GM18858 (cell line): ENCODE results near the gene BHLHE23.
"Not testable (repeated sequence)": the region's sequence is repeated elsewhere in the genome, so short reads cannot be mapped to it uniquely, and the experiment has no call there.

Experiments used
- ATAC-seq: cut with Tn5 transposase; IDR thresholded peaks from one replicate; pipeline ENCODE4 v1.9.1; 2021; ENCODE audit not compliant: unreplicated experiment

Gene BHLHE23

DNA sequence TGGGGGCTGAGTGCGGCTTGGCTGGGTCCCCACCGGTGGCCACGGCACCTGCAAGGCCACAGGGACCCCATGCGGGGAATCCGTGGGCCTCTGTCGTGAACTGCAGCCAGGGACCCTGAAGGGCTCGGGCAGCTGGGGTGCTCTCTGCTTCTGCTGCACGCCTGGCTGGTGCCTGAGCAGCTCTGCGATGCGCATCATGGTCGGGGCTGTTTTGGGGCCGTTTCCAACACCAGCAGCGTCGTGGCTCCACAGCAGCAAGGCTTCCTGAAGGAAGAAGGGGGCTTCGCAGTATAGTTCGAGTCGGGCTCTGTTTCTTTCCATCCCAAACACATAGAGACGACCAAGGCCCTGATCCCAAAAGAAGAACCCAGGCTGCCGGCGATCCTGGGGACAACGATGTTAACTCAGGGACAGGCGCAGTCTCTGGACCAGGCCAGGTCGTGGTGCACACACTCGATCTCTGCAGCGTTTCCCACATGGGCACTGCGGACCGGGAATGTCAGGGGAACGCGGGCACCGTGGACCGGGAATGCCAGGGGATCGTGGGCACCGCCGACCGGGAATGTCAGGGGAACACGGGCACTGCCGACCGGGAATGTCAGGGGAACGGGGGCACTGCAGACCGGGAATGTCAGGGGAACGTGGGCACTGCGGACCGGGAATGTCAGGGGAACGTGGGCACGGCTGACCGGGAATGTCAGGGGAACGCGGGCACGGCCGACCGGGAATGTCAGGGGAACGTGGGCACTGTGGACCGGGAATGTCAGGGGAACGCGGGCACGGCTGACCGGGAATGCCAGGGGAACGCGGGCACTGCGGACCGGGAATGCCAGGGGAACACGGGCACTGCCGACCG is 36.8 kb upstream of the BHLHE23 start:
- no peak for ATAC-seq

DNA sequence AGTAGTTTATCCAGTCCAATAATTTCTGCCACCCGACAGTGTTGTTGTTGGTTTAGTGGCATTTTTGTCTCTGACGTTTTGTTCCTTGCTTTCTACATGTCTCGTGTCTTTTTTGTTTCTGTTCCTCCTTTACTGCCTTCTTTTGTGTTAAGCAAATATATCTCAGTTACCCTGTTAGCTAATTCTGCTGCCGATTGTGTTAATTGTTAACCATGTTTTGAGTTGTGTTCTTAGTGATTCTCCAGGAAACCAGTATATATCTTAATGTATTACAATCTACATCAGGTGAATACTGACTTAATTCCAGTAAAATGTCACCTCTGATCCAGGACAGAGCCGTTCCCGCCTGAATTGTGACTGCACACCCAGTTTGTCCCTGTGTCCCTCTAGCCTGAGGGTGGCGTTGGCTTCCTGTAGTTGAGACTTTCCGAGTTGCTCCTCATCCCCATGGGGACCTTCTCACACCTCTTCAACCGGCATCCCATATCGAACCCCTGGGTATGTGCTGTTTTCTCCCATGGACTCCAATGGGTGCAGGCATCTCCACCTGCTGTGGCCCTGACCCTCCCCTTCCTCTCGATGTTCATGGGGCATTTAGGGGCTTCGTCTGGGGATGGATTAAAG is 35.8 kb upstream of the BHLHE23 start:
- no peak for ATAC-seq

GRCh38 chr20:63041776-63042175 is 35.0 kb upstream of the BHLHE23 start:
- ATAC-seq = no peak

DNA sequence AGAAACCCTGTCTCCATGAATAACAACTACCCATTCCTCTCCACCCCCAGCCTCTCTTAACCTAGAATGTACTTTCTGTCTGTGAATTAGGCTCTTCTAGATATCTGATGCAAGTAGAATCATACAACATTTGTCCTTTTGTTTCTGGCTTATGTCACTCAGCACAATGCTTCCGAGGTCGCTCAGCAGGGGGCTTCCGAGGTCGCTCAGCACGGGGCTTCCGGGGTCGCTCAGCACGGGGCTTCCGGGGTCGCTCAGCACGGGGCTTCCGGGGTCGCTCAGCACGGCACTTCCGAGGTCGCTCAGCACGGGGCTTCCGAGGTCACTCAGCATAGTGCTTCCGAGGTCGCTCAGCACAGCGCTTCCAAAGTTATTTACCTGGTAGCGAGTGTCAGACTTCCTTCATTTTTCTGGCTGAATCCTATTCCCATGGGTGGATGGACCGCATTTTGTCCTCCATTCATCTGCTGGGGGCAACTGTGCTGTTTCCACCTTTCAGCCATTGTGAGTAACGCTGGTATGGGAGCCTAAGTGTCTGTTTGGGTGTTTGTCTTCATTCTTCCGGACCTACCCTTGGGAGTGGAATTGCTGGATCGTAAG is 31.0 kb upstream of the BHLHE23 start:
- ATAC-seq = no peak

DNA sequence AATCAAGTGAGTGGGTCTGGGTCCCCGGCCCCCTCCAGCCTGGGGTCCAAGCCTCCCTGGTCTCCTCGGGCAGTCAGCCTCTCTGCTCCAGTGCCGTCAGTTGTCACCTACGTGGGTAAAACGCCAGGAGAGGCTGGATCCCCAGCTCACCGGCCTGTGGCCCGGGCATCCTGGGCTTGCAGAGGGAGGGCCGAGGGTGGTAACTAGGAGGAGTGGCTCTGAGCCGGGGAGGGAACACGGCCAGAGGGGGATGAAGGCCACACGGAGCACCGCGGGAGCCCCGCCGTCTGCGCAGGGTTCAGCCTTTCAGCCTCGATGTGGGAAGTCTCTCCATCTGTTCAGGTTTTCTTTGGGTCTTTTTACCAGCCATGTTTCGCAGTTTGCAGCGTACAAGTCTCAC is 29.5 kb upstream of the BHLHE23 start:
- no peak for ATAC-seq

- ATAC-seq = no peak
Measured at GRCh38 chr20:63035603-63036185, 28.9 kb upstream of the BHLHE23 start.

GRCh38 chr20:63034710-63035602 is 28.2 kb upstream of the BHLHE23 start:
- not testable (repeated sequence) for ATAC-seq

- ATAC-seq = no peak
Measured at GRCh38 chr20:63033794-63034709, 27.3 kb upstream of the BHLHE23 start.

GRCh38 chr20:63032861-63033793 is 26.4 kb upstream of the BHLHE23 start:
- no peak for ATAC-seq

GRCh38 chr20:63032026-63032800 is 25.4 kb upstream of the BHLHE23 start:
- no peak for ATAC-seq

DNA sequence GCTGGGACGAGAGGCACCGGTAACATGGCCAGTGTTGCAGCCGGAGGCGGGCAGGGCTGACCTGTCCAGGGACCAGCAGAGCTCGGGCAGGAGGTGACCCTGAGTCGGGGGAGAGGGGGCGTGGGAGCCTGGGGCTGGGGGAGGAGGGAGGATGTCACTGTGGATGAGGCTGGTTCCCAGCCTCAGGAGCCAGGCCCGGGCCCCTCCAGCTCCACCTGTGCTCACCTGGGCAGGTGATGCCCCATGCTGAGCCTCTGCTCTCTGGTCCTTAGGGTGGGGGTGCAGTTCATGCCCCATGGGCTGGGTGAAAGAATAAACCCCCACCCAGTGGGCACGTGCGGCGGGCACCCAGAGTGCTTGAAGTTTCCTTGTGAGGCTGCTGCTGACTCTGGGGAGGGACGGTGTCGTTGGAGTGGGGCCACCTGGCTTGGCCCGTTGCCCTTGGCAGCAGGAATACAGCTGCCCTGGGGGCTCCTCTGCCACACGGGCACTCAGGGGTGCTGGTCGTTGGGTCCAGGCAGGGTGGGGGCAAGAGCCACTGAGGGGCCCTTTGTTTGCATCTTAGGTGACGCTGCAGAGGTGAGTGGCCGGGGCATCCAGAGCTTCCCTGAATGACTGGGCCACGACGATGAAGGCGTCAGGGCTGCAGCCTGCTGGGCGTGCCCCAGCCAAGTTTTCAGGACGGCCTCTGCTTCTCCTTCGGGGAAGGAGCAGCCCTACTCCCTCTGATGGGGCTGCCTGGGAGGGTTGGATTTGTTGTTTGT is 24.7 kb upstream of the BHLHE23 start:
- no peak for ATAC-seq

GRCh38 chr20:63029358-63030121 is 22.8 kb upstream of the BHLHE23 start:
- no peak for ATAC-seq

GRCh38 chr20:63028461-63028921 is 21.7 kb upstream of the BHLHE23 start:
- no peak for ATAC-seq

DNA sequence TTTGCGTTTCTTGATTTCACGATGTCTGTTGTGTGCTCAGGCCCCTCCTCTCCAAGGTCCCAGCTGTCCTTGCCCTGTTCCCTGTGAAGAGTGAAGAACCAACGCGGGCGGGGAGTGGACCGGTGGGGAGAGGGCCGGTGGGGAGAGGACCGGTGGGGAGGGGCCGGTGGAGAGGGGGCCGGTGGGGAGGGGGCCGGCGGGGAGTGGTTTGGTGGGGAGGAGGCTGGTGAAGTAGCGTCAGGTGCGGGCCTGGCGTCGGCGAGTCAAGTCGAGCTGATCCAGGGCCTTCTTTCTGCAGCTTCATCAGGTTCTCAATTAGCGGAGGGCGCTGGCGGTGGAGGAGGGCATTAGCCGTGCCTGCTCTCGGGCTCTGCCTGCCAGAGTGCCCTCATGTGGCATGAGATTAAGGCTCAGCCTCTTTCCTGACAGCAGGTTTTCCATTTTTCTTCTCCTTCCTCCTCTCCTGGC is 21.2 kb upstream of the BHLHE23 start:
- ATAC-seq = no peak

DNA sequence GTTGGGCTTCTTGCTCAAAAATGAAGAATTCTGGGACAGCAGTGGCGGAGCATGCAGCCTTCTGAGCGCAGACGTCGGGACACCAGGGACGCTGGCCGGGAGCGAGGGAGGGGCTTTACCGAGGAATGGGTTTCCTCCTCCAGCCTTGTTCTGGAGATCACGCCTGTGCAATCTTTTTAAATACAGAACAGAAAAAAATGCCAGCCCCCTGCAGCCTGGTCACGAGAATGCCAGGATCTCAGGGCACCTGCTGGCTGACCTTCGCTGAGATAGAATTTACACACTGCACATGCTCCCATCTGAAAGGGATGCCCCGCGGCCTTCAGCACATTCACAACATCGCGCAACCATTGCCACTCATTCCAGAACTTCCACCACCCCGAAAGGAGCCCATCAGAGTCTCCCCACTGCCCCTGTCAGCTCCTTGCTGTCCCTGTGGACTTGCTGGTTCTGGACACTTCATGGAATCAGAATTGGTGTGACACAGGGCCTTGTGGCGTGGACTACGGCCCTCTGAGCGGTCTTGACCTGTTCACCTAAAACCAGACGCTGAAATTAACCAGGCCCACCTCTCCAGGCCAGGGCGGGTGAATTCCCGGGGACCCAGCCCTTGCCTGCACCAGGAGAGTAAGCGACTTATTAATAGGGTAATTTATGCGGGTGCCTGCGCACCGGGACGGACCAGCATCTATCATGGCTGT is 20.6 kb upstream of the BHLHE23 start:
- no peak for ATAC-seq
